HepG2 (cell line): ENCODE data around the gene SFXN5. TPM values are rescaled to one million over a fixed set of nuclear protein-coding genes. Genes with fewer than 3 reads are reported as not detected.

Experiments used
- AHDC1 ChIP-seq: sonication (generic); formaldehyde crosslinking; IDR thresholded peaks from 2 replicates; pipeline ENCODE4 v1.5.1; 2020; ENCODE audit warnings: mild to moderate bottlenecking, missing genetic modification reagents, borderline replicate concordance
- ASH2L ChIP-seq: fragments of 300-600, 200-600 bp; sonication (generic); IDR thresholded peaks from 2 replicates; pipeline ENCODE4 v1.7.0; 2017; ENCODE audit warnings: low read depth, mild to moderate bottlenecking, moderate library complexity, mixed read lengths, low read length; ENCODE audit not compliant: insufficient read length
- CBFB ChIP-seq: sonication (generic); formaldehyde crosslinking; IDR thresholded peaks from 2 replicates; pipeline ENCODE4 v1.4.0; 2020; ENCODE audit warnings: missing genetic modification reagents
- DR1 ChIP-seq: sonication (generic); formaldehyde crosslinking; IDR thresholded peaks from 2 replicates; pipeline ENCODE4 v1.8.0; 2021; ENCODE audit warnings: mild to moderate bottlenecking, missing genetic modification reagents, inconsistent platforms
- ELF3 ChIP-seq: IDR thresholded peaks from 2 replicates; pipeline ENCODE4 v1.6.1; 2016; ENCODE audit warnings: missing genetic modification reagents, missing compliant biosample characterization
- FOXK2 ChIP-seq: fragments of 450-650 bp; IDR thresholded peaks from 2 replicates; pipeline ENCODE4 v1.6.1; 2016
- HOXA3 ChIP-seq: sonication (generic); formaldehyde crosslinking; IDR thresholded peaks from 2 replicates; pipeline ENCODE4 v1.5.0; 2020; ENCODE audit warnings: missing genetic modification reagents
- ISX ChIP-seq: sonication (generic); formaldehyde crosslinking; conservative IDR thresholded peaks from 2 replicates; pipeline ENCODE4 v1.5.0; 2020; ENCODE audit warnings: missing genetic modification reagents
- KDM3A ChIP-seq: IDR thresholded peaks from 2 replicates; pipeline ENCODE4 v1.6.1; 2018; ENCODE audit warnings: low read depth, missing compliant biosample characterization
- KLF6 ChIP-seq: IDR thresholded peaks from 2 replicates; pipeline ENCODE4 v1.8.0; 2016; ENCODE audit warnings: missing biosample characterization, missing genetic modification reagents
- KMT2A ChIP-seq: sonication (generic); formaldehyde crosslinking; IDR thresholded peaks from 2 replicates; pipeline ENCODE4 v1.4.0; 2020; ENCODE audit warnings: missing genetic modification reagents
- MIER2 ChIP-seq: IDR thresholded peaks from 2 replicates; pipeline ENCODE4 v1.6.1; 2016; ENCODE audit warnings: missing biosample characterization, missing genetic modification reagents
- NAIF1 ChIP-seq: sonication (generic); formaldehyde crosslinking; IDR thresholded peaks from 2 replicates; pipeline ENCODE4 v1.5.0; 2020; ENCODE audit warnings: mild to moderate bottlenecking, missing genetic modification reagents, borderline replicate concordance
- ONECUT2 ChIP-seq: sonication (generic); formaldehyde crosslinking; IDR thresholded peaks from 2 replicates; pipeline ENCODE4 v1.4.0; 2020; ENCODE audit warnings: missing genetic modification reagents
- PAX8 ChIP-seq: sonication (generic); formaldehyde crosslinking; IDR thresholded peaks from 2 replicates; pipeline ENCODE4 v1.8.0; 2022; ENCODE audit warnings: mild to moderate bottlenecking, missing genetic modification reagents, borderline replicate concordance
- RARG ChIP-seq: sonication (generic); formaldehyde crosslinking; IDR thresholded peaks from 2 replicates; pipeline ENCODE4 v1.4.0; 2020; ENCODE audit warnings: low read depth, mild to moderate bottlenecking, missing genetic modification reagents
- SIX4 ChIP-seq: sonication (generic); formaldehyde crosslinking; IDR thresholded peaks from 2 replicates; pipeline ENCODE4 v1.4.0; 2020; ENCODE audit warnings: missing genetic modification reagents
- SMAD3 ChIP-seq: sonication (generic); formaldehyde crosslinking; IDR thresholded peaks from 2 replicates; pipeline ENCODE4 v1.4.0; 2020; ENCODE audit warnings: missing genetic modification reagents
- SP1 ChIP-seq, 2 experiments: fragments of 450-650 bp in 1 of 2; sonication (generic) in 1 of 2; formaldehyde crosslinking in 1 of 2; IDR thresholded peaks; 2 replicates each; pipeline versions ENCODE4 v1.4.0 to v1.6.1; 2016 to 2020; ENCODE audit warnings: missing genetic modification reagents in 1 of 2
- SP4 ChIP-seq: sonication (generic); formaldehyde crosslinking; IDR thresholded peaks from 2 replicates; pipeline ENCODE4 v1.8.1; 2023; ENCODE audit warnings: mild to moderate bottlenecking, missing genetic modification reagents
- SYNCRIP ChIP-seq: fragments of 200-400 bp; formaldehyde crosslinking; IDR thresholded peaks from 2 replicates; pipeline ENCODE4 v1.6.1; 2018; ENCODE audit warnings: mild to moderate bottlenecking, low read depth, low read length; ENCODE audit not compliant: insufficient read depth
- TBX3 ChIP-seq: fragments of 450-650 bp; IDR thresholded peaks from 2 replicates; pipeline ENCODE4 v1.6.1; 2017; ENCODE audit warnings: antibody characterized with exemption, mild to moderate bottlenecking, inconsistent platforms, borderline replicate concordance
- U2AF2 ChIP-seq: fragments of 200-400 bp; formaldehyde crosslinking; IDR thresholded peaks from 2 replicates; pipeline ENCODE4 v1.6.1; 2017; ENCODE audit warnings: low read depth, mild to moderate bottlenecking, low read length
- XRCC5 ChIP-seq: fragments of 200-400 bp; formaldehyde crosslinking; optimal IDR thresholded peaks from 2 replicates; pipeline ENCODE3; 2017; ENCODE audit warnings: mild to moderate bottlenecking, low read length
- ZFAT ChIP-seq: sonication (generic); formaldehyde crosslinking; conservative IDR thresholded peaks from 2 replicates; pipeline ENCODE4 v1.8.1; 2023; ENCODE audit warnings: missing genetic modification reagents, inconsistent platforms
- ZFP36L2 ChIP-seq: sonication (generic); formaldehyde crosslinking; IDR thresholded peaks from 2 replicates; pipeline ENCODE4 v1.4.0; 2020; ENCODE audit warnings: missing genetic modification reagents
- ZNF556 ChIP-seq: sonication (generic); formaldehyde crosslinking; IDR thresholded peaks from 2 replicates; pipeline ENCODE4 v1.4.0; 2020; ENCODE audit warnings: mild to moderate bottlenecking, missing genetic modification reagents, borderline replicate concordance
- ZNF607 ChIP-seq: sonication (generic); formaldehyde crosslinking; IDR thresholded peaks from 2 replicates; pipeline ENCODE4 v1.5.1; 2020; ENCODE audit warnings: missing genetic modification reagents, mild to moderate bottlenecking, borderline replicate concordance
- ZNF644 ChIP-seq: IDR thresholded peaks from 2 replicates; pipeline ENCODE4 v1.6.1; 2016; ENCODE audit warnings: low read depth
- ZNF850 ChIP-seq: sonication (generic); formaldehyde crosslinking; conservative IDR thresholded peaks from 2 replicates; pipeline ENCODE4 v1.9.0; 2021; ENCODE audit warnings: mild to moderate bottlenecking, missing genetic modification reagents
- polyA plus RNA-seq, 8 experiments: library from polyadenylated mRNA; depleted of rRNA in 3 of 8; stranded (reverse) in 7 of 8; unstranded in 1 of 8; fragments of >200 nt; fragmentation: Illumina TruSeq in 4 of 8; extraction: Trizol in 4 of 8; gene quantifications; 2 replicates each; pipeline versions ENCODE4 v1.2.1 to v1.2.3, GENCODE V29; 2011 to 2016; ENCODE audit warnings: low read depth in 4 of 8, missing spikeins in 1 of 8, mixed read lengths in 1 of 8; ENCODE audit not compliant: insufficient read depth in 1 of 8
- total RNA-seq, 5 experiments: library from RNA; depleted of rRNA; stranded (reverse); fragments of >200 nt; fragmentation: Illumina TruSeq; extraction: Trizol; gene quantifications; 2 replicates each; pipeline ENCODE4 v1.2.3, GENCODE V29; 2016; ENCODE audit warnings: low read depth in 1 of 5

Gene SFXN5
- total and polyA plus RNA-seq, 2 of the 13 experiments (the other 11 are each of a cell fraction or from before 2014, with no cell fraction given): 34.9 to 37.4 TPM

GRCh38 chr2:73092146-73092783 lies 20.8 kb upstream of the SFXN5 start (continued):
- no peak for TF ChIP-seq AHDC1
- no peak for TF ChIP-seq SMAD3 (CRISPR knock-in tag)
- 0 out of 2 replicates have a peak, but pooled peaks have one; percentile 34 for TF ChIP-seq NAIF1 (CRISPR knock-in tag)
- TF ChIP-seq ZFP36L2 (CRISPR knock-in tag): no peak
- TF ChIP-seq SYNCRIP: no peak
- no peak for TF ChIP-seq FOXK2
- TF ChIP-seq ELF3 (CRISPR knock-in tag): no peak
- TF ChIP-seq ZNF556: no peak
- TF ChIP-seq ZNF644 (CRISPR knock-in tag): no peak
- TF ChIP-seq MIER2: no peak
- TF ChIP-seq RARG: no peak
- TF ChIP-seq ZNF850 (CRISPR knock-in tag): no peak
- TF ChIP-seq PAX8 (CRISPR knock-in tag): no peak
- no peak for TF ChIP-seq KDM3A (CRISPR knock-in tag)
- TF ChIP-seq ISX: no peak
- no peak for TF ChIP-seq KLF6 (CRISPR knock-in tag)
- no peak for TF ChIP-seq U2AF2
- TF ChIP-seq ZNF607 (CRISPR knock-in tag): no peak
- no peak for TF ChIP-seq HOXA3 (CRISPR knock-in tag)
- TF ChIP-seq ZFAT (CRISPR knock-in tag): no peak
- TF ChIP-seq CBFB (CRISPR knock-in tag): no peak
- TF ChIP-seq ASH2L: no peak
- TF ChIP-seq SP4 (CRISPR knock-in tag): peak; percentile 58; the same call in 1 of the 2 replicates
- TF ChIP-seq TBX3: no peak
- TF ChIP-seq ONECUT2 (CRISPR knock-in tag): no peak
- peak; percentile 62 for TF ChIP-seq XRCC5
- TF ChIP-seq DR1 (CRISPR knock-in tag): no peak
- TF ChIP-seq SIX4: no peak
- 0 out of 2 replicates have a peak, but pooled peaks have one; percentile 31 for TF ChIP-seq KMT2A
- no peak for TF ChIP-seq SP1 (IDR thresholded peaks at IDR 0.05)
- TF ChIP-seq SP1 (CRISPR knock-in tag; IDR thresholded peaks at IDR 0.05): no peak
